HCEC 1CT (cell line): Measurements from ENCODE around the gene LIMK2.
"Not testable (repeated sequence)": the region's sequence is repeated elsewhere in the genome, so short reads cannot be mapped to it uniquely, and the experiment has no call there.

ENCODE experiments used
- DNase-seq: peaks from one replicate; pipeline ENCODE4 v3.0.0-alpha.2; 2017

Gene LIMK2

DNA sequence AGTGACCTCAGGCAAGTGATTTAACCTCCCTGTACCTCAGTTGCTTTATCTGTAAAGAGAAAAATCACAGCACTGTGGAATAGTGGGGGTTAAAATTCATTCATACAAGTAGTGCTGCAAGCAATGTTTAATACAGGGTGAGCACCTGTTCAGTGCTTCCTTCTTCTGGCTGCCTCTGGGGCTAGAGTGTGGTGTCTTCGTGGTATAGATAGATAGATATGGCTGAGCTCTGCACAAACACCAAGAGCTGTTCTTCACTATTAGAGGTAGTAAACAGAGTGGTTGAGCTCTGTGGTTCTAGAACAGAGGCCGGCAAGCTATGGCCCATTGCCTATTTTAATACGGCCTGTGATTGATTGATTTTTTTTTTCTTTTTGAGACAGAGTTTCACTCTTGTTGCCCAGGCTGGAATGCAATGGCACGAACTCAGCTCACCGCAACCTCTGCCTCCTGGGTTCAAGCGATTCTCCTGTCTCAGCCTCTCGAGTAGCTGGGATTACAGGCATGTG is 32.9 kb downstream of the LIMK2 start:
- no peak for DNase-seq

DNA sequence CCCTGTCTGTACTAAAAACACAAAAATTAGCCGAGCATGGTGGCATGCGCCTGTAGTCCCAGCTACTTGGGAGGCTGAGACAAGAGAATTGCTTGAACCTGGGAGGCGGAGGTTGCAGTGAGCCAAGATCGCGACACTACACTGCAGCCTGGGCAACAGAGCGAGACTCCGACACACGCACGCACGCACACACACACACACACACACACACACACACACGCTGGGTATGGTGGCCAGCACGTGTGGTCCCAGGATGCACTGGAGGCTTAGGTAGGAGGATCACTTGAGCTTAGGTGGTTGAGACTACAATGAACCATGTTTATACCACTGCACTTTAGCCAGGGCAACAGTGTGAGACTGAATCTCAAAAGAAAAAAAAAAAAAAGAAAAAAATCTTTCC is 33.9 kb downstream of the LIMK2 start:
- not testable (repeated sequence) for DNase-seq

DNA sequence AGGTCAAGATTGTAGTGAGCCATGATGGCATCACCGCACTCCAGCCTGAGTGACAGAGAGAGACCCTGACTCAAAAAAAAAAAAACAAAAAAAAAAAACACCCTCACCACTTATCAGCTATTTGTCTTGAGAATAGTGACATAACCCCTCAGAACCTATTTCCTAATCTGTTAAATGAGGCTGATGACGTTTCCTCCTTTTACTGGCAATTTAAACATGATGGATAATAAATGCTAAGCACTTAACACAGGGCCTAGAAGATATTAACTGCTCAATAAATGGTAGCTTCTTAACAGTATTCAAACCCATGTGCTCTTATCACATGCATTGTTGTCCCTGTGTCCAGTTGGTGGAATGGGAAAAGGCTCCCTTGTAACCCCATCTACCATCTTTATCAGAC is 34.6 kb downstream of the LIMK2 start:
- DNase-seq = no peak

DNA sequence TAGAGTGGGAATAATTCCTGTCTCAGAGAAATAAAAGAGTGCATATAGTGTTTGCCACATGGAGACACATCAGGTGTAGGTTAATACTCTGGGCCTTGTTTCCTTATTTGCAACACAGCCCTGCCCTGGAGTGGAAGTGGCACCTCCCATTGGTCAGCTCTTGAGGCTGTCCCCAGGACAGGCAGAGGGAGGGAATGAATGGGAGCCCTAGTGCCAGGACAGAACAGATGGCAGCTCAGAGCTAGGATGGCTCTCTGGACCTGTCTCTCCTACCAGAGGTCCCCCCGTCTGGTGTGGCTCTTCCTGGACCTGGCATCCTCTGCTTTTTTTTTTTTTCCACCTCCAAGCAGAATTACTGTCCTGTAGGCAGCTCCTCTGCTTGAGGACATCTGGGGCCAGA is 35.6 kb downstream of the LIMK2 start:
- DNase-seq = no peak

DNA sequence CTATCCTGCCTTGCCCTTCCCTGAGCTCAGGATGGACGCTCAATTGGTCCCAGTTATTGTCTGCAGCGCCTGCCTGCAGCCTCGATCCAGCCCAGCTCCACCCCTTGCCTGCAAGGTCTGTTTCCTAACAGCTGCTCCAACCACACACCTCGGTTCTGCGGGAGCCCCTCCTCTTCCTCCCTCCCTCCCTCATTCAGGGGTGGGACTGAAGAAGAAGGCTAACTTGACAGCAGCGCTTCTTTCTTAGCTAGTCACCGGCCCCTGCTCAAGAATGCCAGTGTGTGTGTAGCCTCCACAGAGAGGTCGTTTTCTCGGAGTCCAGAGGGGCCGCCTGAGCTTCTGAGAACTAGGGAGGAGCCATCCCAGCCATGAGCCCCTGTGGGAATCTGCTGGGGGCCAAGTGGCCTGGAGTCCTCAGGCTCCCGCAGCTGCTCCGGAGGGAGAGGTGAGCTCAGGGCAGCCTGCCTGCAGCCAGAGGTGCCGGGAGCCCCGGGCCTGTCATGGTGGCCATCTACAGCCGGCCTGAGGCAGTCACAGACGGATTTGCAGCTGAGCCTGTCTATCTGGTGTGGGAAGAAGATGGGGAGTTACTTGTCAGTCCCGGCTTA is 36.1 kb downstream of the LIMK2 start:
- peak; percentile 76 for DNase-seq

DNA sequence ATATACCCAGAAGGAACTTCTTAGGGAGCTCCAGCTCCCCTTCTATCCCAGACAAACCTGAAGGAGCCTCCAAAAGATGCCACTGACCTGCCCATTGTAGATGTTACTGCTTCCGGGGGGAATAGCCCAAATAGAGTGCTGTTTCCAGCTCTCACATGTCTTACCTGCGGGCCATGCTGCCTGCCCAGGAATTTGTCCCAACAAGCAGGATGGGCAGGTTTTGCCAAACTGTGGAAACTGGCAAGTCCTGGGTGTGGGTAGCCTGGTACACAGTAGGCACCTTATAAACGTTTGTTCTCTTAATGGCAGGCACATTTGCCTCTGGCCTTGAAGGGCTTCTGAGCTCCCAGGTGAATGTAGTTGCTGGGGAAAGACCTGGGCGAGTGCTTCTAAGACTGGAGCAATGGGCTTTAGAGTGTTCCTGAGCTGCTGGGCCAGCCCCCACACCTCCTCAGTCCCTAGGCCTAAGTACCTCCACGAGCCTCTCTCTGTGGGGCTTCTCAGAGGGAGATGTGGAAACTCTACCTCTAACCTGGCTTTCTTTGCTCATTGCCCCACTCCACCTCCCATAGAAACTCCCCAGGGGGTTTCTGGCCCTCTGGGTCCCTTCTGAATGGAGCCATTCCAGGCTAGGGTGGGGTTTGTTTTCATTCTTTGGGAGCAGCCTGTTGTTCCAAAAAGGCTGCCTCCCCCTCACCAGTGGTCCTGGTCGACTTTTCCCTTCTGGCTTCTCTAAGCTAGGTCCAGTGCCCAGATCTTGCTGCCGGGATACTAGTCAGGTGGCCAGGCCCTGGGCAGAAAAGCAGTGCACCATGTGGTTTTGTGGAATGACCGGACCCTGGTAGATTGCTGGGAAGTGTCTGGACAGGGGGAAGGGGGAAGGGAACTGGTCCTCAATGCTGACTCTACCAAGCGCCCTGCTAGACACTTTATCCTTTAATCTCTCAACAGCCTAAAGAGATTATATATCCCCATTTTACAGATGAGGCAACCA is 37.2 kb downstream of the LIMK2 start:
- DNase-seq = no peak

DNA sequence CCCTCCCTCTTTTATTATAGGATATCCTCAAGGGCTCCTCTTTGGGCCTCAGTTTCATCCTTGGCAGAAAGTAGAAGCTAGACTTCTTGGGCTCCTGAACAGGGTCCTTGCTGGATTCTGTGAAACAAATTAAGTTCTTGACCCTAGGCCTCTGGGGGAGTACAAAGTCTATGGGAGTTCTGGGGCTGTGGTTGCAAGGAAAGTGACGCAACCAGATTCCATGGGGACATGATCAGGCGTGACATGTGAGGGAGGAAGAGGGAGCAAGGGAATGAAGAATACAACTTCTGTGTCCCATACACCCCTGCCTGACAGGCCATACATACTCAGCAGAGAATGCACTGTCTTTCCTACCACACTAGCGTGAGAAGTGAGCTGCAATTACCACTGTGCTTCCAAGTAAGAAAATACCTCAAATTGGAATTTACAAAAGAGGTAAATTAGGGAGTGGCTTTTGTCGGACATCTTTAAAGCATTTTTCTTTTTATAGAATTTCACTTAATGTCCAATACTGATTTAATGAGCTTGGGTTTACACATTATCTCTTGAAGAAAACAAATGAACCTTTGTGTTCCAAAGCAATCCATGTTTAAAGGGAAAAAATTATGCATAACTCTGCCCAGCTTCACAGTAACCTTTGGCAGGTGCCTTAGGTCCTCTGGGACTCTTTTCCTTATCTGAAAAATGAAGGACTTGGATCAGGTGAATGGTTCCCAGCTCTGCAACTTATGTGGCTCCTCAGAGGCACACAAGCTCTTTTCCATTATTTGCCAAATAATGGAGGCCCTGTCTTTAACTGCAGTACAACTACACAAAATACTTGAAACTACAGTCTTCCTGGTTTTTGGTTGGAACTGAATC is 38.9 kb downstream of the LIMK2 start:
- DNase-seq = no peak

DNA sequence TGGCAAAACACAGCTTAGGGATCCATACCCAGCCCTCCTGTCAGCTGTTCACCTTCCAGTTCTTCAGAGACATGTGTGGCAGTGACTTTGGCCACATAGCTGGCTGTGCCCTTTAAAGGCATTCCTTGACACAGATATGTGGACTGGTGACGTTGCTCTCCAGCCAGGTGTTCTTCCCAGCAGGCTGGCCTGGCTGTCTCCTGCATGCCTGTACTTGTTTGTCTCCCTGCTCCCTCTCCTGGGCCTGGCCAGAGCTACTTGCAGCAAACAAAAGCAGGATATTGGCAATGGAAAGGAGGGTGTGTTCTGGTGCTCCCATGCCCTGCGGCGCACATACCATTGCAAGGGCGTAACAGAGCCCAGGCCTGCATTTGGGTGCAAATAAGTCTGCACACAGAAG is 41.9 kb downstream of the LIMK2 start:
- DNase-seq = no peak

DNA sequence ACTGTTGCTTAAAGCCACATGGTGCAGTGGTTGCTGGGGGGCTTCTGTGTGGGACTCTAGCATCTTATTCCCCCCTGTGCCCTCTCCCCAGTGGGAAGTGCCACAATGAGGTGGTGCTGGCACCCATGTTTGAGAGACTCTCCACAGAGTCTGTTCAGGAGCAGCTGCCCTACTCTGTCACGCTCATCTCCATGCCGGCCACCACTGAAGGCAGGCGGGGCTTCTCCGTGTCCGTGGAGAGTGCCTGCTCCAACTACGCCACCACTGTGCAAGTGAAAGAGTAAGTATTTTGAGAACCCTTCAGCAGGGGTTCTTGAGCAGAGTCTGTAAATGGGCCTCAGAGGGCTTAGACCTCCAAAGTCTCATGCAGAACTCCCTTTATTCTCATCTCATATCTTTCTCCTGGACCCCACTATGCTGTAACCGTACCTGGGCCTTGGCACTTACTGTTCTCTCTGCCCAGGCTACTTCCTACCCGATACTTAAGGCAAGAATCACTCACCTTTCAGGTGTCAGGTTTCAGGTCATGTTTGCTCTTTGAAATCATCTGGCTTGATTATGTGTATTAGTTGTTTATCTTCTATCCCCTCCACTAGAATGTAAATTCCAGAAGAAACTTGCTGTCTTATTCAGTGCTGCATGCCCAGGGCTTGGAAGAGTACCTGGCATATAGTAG is 47.8 kb downstream of the LIMK2 start:
- no peak for DNase-seq

DNA sequence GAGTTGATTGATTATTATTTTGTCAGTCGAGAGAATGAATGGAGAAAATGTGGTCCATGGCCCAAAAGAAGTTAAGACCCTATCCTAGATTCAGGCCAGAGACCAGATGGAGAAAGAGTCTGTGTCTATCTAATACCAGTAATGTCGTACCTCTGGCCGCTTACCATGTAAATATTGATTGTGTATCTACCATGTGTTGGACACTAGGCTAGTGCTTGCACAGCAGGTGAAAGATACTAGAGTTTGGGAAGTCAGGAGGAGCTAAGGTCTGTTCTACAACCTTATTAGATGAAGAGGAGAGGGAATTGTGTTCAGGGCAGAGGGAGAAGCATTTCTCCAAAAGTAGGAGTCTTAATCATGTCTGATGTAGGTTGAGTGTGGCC is 48.4 kb downstream of the LIMK2 start:
- DNase-seq = no peak

DNA sequence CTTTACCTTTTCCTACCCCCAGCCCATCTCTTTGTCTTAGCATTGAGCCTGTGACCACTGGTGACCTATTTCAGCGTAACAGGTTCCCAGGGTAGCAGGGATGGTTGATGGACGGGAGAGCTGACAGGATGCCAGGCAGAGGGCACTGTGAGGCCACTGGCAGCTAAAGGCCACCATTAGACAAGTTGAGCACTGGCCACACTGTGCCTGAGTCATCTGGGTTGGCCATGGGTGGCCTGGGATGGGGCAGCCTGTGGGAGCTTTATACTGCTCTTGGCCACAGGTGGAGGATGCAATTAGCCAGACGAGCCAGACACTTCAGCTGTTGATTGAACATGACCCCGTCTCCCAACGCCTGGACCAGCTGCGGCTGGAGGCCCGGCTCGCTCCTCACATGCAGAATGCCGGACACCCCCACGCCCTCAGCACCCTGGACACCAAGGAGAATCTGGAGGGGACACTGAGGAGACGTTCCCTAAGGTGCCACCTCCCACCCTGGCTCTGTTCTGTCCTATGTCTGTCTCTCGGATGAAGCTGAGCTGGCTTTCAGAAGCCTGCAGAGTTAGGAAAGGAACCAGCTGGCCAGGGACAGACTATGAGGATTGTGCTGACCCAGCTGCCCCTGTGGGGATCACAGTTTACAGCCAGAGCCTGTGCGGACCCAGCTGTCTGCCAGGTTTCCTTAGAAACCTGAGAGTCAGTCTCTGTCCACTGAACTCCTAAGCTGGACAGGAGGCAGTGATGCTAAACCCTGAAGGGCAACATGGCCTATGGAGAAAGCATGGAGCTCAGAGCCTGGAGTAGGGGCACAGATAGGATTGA is 50.4 kb downstream of the LIMK2 start:
- DNase-seq = no peak

DNA sequence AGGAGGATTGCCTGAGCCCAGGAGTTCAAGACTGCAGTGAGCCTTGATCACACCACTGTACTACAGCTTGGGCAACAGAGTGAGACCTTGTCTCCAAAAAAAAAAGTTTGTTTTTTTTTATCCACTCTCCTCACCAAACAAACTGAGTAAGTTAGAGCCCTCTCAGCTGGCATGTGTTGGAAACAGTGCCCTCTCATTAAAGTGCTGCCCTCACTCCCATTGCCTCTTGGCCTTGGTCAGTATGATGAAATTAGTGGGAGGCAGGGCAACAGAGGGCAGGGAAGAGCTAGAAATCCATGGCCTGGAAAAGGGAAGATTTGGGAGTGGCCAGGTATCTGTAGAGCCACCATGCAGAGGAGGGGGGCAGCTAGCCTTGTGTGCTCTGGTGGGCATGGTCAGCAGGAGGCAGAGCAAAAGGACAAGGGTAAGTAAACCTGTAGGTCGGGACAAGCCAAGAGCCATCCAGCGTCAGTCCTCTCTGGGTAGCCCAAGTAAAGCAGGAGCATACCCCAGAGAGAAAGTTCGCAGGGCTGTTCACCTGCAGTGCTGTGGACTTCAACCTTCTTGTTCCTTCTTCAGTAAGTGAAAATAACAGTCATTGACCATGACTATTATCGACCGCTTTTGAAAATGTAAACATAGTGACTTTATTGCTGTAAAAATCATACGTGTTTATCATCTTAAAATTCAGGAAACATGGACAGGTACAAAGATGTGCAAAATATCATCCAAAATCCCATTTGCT is 52.0 kb downstream of the LIMK2 start:
- no peak for DNase-seq

DNA sequence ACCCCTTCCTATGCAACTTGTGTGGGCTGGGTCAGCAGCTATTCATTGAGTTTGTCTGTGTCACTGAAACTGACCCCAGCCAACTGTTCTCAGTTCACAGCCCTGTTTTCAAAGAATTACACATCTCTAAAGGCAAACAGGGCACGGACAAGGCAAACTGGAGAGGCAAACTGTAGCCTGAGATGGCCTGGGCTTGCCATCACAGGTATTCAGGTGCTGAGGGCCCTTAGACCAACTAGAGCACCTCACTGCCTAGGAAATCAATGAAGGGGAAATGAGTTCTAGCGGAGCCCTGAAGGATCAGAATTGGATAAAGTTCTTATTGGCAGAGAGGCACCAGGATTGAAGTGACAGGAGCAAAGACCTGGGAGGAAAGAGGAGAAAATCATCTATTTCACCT is 56.2 kb downstream of the LIMK2 start:
- no peak for DNase-seq

DNA sequence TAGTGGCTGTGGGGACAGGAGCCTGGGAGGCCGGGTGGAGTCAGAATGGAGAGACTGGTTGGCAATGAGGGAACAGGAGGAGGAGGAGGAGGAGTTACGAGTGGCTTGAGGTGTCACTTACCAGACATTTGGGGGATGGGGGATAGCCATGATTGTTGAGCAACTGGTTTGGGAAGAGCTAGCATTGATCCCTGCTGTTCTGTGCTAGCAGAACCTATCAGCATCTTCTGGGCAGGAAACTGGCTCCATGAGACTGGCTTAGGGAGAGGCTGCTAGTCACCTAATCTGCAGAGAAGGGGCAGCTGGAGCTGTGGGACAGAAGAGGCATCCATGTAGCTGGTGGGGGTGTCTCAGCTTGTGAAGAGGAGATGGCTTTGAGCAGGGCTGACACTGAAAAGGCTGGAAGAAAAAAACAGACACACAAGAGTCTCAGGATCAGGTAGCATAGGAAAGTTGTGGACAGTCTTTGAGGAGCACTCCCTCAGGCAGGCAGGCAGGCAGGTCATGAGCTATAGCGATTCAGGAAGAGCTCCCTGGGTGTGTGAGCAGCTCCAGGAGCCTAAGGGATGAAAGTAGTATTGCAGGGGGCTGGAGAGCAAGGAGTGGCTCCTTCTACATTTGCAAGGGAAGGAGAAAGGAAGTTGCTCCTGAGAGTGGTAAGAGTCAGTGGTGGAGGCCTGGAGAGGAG is 57.9 kb downstream of the LIMK2 start:
- no peak for DNase-seq

DNA sequence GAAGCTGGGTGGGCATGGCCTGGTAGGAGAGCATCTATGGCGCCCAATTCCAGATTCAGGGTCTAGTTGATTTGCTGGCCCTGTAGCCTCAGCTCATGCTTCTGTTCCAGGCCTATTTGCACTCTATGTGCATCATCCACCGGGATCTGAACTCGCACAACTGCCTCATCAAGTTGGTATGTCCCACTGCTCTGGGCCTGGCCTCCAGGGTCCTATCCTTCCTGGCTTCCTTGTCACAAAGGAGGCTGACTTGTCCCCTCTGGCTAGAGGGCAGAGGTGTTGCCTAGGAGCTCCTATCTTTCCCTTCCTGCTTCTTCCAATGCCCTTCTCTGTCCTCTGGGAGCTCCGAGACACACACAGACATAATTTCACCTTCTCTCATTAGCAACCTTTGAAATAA is 58.9 kb downstream of the LIMK2 start:
- no peak for DNase-seq

DNA sequence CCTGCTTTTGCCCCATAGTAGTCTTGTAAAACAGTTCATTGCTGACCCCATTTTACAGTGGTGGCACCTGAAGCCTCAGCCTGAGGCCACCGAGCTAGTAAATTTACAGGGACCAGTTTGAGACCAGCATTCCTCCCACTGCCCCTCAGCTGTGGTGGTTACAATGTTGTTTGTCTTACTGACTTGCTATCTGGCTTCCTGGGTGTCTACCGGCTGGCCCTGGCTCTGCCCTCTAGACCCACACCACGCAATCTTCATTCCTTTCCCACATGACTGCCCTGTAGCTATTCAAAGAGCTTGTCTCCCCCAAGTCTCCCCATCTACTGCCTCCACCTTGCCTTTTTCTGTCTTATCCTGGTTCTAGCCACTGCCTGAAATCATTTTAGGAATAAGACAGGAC is 59.4 kb downstream of the LIMK2 start:
- DNase-seq = no peak

DNA sequence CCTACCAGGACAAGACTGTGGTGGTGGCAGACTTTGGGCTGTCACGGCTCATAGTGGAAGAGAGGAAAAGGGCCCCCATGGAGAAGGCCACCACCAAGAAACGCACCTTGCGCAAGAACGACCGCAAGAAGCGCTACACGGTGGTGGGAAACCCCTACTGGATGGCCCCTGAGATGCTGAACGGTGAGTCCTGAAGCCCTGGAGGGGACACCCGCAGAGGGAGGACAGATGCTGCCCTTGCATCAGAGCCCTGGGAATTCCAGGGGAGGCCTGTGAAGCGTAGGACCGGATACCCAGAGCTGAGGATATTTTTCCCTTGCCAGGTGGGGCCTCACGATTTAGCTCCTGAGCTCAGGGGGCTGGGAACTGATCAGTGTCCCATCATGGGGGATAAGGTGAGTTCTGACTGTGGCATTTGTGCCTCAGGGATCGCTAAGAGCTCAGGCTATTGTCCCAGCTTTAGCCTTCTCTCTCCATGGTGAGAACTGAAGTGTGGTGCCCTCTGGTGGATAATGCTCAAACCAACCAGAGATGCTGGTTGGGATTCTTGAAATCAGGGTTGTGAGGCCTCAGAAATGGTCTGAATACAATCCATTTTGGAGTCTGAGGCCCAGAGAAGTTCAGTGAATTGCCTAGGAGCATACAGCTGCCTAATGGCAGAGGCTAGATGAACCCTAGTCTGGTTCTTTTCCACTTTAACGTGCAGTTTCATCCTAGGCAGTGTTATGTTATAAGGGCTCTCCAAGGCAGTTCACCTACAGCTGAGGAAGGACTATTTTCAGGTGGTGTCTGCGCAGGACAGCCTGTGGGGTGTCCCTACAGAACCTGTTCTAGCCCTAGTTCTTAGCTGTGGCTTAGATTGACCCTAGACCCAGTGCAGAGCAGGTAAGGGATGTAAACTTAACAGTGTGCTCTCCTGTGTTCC is 60.7 kb downstream of the LIMK2 start:
- DNase-seq = peak; percentile 50

DNA sequence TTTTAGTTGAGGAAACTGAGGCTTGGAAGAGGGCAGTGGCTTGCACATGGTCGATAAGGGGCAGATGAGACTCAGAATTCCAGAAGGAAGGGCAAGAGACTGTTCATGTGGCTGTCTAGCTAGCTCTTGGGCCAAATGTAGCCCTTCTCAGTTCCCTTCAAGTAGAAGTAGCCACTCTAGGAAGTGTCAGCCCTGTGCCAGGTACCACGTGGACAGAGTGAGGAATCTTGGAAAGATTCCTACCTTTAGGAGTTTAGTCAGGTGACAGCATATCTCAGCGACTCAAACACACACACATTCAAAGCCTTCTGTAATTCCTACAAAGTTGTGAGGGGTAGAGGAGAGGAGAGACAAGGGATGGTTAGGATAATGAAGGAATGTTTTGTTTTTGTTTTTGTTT is 61.9 kb downstream of the LIMK2 start:
- DNase-seq = no peak

DNA sequence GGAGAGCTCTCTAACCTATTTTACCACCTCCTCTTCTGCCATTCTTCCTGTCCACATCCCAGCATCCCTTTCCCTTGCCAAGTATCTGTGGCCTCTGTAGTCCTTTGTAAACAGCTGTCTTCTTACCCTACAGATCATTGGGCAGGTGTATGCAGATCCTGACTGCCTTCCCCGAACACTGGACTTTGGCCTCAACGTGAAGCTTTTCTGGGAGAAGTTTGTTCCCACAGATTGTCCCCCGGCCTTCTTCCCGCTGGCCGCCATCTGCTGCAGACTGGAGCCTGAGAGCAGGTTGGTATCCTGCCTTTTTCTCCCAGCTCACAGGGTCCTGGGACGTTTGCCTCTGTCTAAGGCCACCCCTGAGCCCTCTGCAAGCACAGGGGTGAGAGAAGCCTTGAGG is 62.9 kb downstream of the LIMK2 start:
- no peak for DNase-seq
